GM18873 (cell line): ENCODE data around the gene OOSP2.
"Not testable (repeated sequence)": the region's sequence is repeated elsewhere in the genome, so short reads cannot be mapped to it uniquely, and the experiment has no call there.

ENCODE experiments used
- ATAC-seq: cut with Tn5 transposase; IDR thresholded peaks from one replicate; pipeline ENCODE4 v1.9.1; 2021; ENCODE audit warnings: mild to moderate bottlenecking, moderate library complexity, moderate number of reproducible peaks; ENCODE audit not compliant: unreplicated experiment, low FRiP score

OOSP2 gene

DNA sequence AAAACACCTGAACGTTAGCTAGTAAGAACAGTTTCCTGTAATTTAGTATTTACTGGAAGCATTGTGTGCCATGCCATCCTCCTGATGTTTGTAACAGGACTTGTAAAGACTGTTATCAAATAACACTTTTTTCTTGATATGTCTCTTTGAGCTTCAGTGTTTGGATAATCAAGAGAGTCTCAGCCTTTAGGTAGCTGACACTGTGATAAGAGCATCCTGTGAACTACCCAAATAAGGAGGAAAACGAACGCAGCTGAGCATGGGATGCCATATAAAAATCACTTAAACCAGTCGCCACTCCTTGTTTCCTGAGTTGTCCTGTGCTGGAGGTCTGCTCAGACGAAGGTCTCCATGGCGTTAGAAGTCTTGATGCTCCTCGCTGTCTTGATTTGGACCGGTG, at the start of gene OOSP2:
OOSP2 (plus strand) TSS at position 301 of the 400 bp plus-strand sequence; CDS start at position 352, 51 bp downstream.
- no peak for ATAC-seq

DNA sequence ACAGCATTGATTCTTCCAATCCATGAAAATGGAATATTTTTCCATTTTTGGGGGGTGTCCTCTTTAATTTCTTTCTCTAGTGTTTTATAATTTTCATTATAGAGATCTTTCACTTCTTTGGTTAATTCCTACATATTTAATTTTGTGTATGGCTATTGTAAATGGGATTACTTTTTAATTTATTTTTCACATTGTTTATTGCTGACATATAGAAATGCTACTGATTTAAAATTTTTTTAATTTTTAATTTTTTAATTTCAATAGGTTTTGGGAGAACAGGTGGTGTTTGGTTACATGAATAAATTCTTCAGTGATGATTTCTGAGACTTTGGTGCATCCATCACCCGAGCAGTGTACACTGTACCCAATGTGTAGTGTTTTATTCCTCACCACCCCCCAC, 49.8 kb upstream of the OOSP2 start:
- no peak for ATAC-seq

DNA sequence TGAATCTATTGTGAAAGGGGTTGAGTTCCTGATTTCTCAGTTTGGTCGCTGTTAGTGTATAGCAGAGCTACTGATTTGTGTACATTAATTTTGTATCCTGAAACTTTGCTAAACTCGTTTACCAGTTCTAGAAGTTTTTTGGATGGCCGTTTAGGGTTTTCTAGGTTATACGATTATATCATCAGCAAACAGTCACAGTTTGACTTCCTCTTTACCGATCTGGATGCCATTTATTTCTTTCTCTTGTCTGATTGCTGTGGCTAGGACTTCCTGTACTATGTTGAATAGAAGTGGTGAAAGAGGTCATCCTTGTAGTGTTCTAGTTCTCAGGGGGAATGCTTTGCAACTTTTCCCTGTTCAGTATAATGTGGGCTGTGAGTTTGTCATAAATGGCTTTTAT, 47.8 kb upstream of the OOSP2 start:
- ATAC-seq = no peak

GRCh38 chr11:59997800-59998199, 42.4 kb upstream of the OOSP2 start:
- no peak for ATAC-seq

DNA sequence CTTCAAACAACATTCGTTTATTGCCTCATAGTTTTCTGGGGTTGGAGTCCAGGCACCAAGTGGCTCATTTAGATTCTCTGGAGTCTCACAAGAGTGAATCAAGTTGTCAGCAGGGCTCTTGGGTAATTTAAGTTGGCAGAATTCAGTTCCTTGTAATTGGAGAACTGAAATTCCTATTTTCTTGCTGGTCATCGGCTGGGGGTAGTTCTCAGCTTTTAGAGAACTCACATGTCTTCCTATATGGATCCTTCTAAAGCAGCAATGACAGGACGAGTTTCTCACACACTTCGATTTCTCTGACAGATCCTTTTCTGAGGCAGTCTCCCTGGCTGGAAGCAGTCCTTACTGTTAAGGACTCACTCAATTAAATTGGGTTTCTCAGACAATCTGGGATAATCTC, 40.5 kb upstream of the OOSP2 start:
- no peak for ATAC-seq

GRCh38 chr11:60003729-60004128, 36.5 kb upstream of the OOSP2 start:
- ATAC-seq = no peak

DNA sequence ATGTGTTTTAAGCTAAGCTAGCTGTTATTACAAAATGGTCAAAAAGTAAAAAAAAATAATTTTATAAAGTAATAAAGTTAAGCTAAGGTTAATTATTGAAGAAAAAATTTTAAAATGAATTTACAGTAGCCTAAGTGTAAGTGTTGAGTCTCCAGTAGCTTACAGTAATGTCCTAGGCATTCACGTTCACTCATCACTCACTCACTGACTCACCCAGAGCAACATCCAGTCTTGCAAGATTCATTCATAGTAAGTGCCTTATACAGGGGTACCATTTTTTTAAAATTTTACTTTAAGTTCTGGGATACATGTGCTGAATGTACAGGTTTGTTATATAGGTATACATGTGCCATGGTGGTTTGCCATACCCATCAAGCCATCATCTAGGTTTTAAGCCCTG, 34.8 kb upstream of the OOSP2 start:
- no peak for ATAC-seq

- no peak for ATAC-seq
Measured at GRCh38 chr11:60016881-60017280, 23.3 kb upstream of the OOSP2 start, which contains the start of gene OOSP4B. Gene OOSP4B (plus strand): TSS chr11:60017181.

DNA sequence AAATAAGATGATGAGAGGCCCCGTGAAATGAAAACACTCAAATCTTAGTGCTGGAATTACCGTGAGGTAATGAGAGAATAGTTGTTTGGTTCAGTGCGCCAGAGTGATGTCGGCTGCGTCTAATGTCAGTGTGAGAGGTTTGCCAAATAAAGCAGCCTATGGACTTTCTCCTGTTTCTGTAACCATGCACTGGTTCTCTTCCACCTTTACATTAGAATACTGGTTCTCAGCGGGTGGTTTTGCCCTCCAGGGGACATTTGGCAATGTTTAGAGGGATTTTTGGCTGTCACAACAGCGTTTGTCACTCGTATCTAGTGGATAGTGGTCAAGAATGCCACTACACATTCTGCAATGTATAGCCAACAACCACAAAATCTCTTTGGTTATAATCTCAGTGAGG, 22.2 kb upstream of the OOSP2 start:
- no peak for ATAC-seq

GRCh38 chr11:60020376-60020775, 19.8 kb upstream of the OOSP2 start:
- not testable (repeated sequence) for ATAC-seq

- no peak for ATAC-seq
Measured at GRCh38 chr11:60029015-60029632, 11.1 kb upstream of the OOSP2 start.

- not testable (repeated sequence) for ATAC-seq
Measured at GRCh38 chr11:60050422-60050821, 10.2 kb downstream of the OOSP2 start.

DNA sequence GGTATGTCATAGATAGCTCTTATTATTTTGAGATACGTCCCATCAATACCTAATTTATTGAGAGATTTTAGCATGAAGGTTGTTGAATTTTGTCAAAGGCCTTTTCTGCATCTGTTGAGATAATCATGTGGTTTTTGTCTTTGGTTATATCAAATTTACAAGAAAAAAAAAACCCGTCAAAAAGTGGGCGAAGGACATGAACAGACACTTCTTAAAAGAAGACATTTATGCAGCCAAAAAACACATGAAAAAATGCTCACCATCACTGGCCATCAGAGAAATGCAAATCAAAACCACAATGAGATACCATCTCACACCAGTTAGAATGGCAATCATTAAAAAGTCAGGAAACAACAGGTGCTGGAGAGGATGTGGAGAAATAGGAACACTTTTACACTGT, 10.6 kb downstream of the OOSP2 start:
- ATAC-seq = not testable (repeated sequence)

- no peak for ATAC-seq
Measured at GRCh38 chr11:60056349-60056969, 16.2 kb downstream of the OOSP2 start, which contains the start of gene MS4A3. Gene MS4A3 (plus strand): TSS chr11:60056665. CDS start chr11:60061161, 4,496 bp downstream.

- ATAC-seq = no peak
Measured at GRCh38 chr11:60059052-60059451, 18.8 kb downstream of the OOSP2 start.

GRCh38 chr11:60059521-60060240, 19.5 kb downstream of the OOSP2 start:
- ATAC-seq = no peak

DNA sequence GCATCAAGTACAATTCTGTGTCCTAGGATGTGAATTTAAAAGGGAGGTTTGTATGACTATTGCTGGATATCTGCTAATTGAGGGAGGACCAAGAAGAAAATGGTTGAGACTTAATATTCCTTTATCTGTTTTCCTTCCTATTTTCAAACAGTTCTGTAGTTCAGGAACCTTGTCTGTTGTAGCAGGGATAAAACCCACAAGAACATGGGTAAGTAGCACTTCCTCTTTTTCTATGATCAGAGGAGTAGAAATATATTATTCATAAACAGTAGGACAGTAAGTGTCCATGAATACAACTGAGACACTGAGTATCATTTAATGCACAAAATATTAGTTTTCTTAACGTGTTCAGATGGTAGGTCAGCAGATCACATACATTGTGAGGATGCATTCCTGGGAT, 23.9 kb downstream of the OOSP2 start:
- ATAC-seq = no peak

DNA sequence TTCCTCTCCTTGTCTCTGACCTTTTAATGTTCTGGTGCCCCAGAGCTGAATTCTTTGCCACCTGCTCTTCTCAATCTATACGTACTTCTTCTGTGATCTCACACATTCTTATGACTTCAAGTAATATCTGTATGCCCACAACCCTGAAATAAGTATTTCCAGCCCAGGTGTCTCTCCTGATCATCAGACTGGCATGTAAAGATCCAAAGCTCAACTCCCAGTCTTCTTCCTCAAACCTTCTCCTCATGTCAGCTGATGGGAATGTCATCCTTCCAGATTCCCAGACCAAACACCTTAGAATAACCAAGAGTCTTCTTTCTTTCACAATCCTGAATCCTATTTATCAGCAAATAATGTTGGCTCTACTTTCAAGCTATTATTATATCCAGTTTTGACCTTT, 25.6 kb downstream of the OOSP2 start:
- no peak for ATAC-seq

GRCh38 chr11:60069450-60069849, 29.2 kb downstream of the OOSP2 start:
- ATAC-seq = no peak

DNA sequence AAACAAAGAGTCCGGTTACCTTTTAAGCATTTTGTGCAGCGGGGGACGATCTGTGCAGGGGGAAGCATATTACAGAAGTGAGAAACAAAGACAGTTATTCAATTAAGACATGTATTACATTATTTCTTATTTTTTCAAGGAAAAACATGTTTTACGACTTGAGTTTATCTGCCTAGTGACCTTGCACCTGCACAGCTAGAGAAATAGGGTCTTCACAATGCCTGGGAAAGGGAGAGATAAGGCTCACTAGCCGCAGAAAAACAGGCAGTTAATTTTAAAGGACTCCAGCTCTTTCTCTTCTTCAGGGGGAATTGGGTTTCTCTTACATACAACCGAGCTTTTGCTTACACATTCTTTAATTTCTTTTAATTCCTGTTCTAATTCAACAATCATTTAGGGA, 31.4 kb downstream of the OOSP2 start:
- not testable (repeated sequence) for ATAC-seq

- ATAC-seq = no peak
Measured at GRCh38 chr11:60077216-60077817, 37.1 kb downstream of the OOSP2 start.
